Lung (tissue), 12 donors: Measurements from ENCODE around the gene COL8A1. TPM values are rescaled to one million over a fixed set of nuclear protein-coding genes. Genes with fewer than 3 reads are reported as not detected.
A peak's percentile ranks its signal among the peaks of the same experiment; 100 is the strongest.

Source experiments
- ATAC-seq: fragments of 200-7000 bp; cut with Tn5 transposase; one replicate; pipeline ENCODE4 v1.9.1; 2020; ENCODE audit warnings: moderate number of reproducible peaks; ENCODE audit not compliant: insufficient read depth, low FRiP score
- DNase-seq, 3 donors: peaks; one replicate each; pipeline ENCODE4 v3.0.0-alpha.2; 2013 to 2017
- H3K27ac ChIP-seq, 2 donors: one replicate each; pipeline ENCODE4 v1.5.1; 2013; ENCODE audit warnings: mild to moderate bottlenecking in 2 of 2, moderate library complexity in 2 of 2, control low read depth in 1 of 2, inconsistent platforms in 1 of 2, low read depth in 1 of 2, low read length in 1 of 2
- H3K27me3 ChIP-seq, 3 donors: one replicate each; pipeline ENCODE4 v1.5.1; 2013; ENCODE audit warnings: low read length in 2 of 3; ENCODE audit not compliant: control insufficient read depth in 3 of 3, insufficient read depth in 3 of 3
- H3K36me3 ChIP-seq, 4 donors: one replicate each; pipeline ENCODE4 v1.5.1; 2013; ENCODE audit warnings: low read length in 4 of 4, mild to moderate bottlenecking in 1 of 4, moderate library complexity in 1 of 4; ENCODE audit not compliant: control insufficient read depth in 4 of 4, insufficient read depth in 4 of 4
- H3K4me1 ChIP-seq, 5 donors: one replicate each; pipeline ENCODE4 v1.5.1; 2013; ENCODE audit warnings: low read length in 5 of 5, mild to moderate bottlenecking in 2 of 5, moderate library complexity in 1 of 5; ENCODE audit not compliant: control insufficient read depth in 5 of 5, insufficient read depth in 5 of 5
- H3K4me3 ChIP-seq: one replicate; pipeline ENCODE4 v1.5.1; 2013; ENCODE audit warnings: mild to moderate bottlenecking, control low read depth, moderate library complexity
- H3K9ac ChIP-seq, 2 donors: one replicate each; pipeline ENCODE4 v1.5.1; 2013; ENCODE audit warnings: low read length in 2 of 2, control low read depth in 1 of 2; ENCODE audit not compliant: insufficient read depth in 1 of 2
- H3K9me3 ChIP-seq, 4 donors: one replicate each; pipeline ENCODE4 v1.5.1; 2013; ENCODE audit warnings: low read length in 3 of 4, mild to moderate bottlenecking in 1 of 4, moderate library complexity in 1 of 4; ENCODE audit not compliant: control insufficient read depth in 4 of 4, insufficient read depth in 3 of 4
- WGBS, 2 donors: extraction: QIAGEN DNeasy Blood & Tissue Kit; methylation state at CpG; one replicate each; pipeline ENCODE4 v1.1.7; 2013; 5-methylcytosine and 5-hydroxymethylcytosine counted together
- polyA plus RNA-seq, 2 donors: library from polyadenylated mRNA; stranded (reverse); fragments of 200-250 nt; gene quantifications; one replicate each; pipeline ENCODE4 v1.2.1, GENCODE V29; 2013
- total RNA-seq, 2 donors: library from RNA; depleted of rRNA in 1 of 2; stranded (reverse); fragments of >200 nt in 1 of 2; gene quantifications; one replicate each; pipeline ENCODE4 v1.2.1, GENCODE V29; 2014 to 2021
- TF ChIP-seq, protein P1 (sequence below): IDR thresholded peaks from 2 replicates; pipeline ENCODE4 v1.5.1; 2012; ENCODE audit warnings: mild to moderate bottlenecking; ENCODE audit errors: control extremely low read depth, extremely low read depth
- donor health status: control.
- donor health status: control.
- donor health status: Bipolar disorder and iron deficiency.
- donor health status: healthy.
- donor health status: DM: yes; HTN: yes; CAD: no.

Gene COL8A1
- total and polyA plus RNA-seq, 4 donors, result 19.5 to 84.6 (median 57.1) TPM

DNA sequence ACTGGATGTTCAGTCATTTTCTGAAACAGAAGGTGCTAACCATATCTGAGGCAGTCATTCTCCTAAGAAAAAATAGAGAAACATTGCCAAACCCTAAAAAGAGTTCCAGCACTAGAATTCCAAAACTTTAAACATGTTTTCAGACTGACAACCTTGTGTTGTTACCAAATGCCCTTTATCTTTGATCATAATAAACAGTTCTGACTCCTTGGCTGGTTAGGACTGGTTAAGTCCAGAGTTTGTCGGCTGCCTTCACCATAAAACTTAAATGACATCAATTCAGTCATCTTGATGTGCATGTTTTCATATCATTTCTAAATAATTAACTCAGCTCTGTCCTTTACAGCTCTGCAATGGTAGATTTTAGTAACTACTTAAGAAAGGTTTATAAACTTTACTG, 68.0 kb downstream of the COL8A1 start:
- ATAC-seq, result no peak

DNA sequence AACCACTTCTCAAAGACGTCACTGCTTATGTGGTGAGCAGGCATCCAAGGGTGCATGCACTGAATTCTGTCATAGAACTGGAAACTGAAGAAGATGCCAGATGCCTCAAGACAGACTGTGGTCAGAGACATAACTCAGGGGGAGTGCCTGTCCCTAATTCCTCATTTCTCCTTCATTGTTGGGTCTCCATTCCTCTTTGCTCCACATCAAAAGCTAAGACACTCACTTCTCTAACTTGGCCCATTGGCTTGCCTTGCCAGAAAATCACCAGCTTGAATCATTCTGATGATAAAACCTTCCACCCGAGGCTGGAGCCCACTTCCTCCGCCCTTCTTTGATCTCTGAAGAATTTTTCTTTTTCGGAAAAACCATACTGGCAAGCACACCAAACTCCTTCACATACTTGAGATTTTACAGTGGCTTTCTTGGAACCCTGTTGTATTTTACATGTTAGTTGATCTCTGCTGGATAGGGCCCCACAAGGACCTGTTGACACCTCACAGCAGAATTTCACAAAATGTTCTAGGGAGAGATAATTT, 69.9 kb downstream of the COL8A1 start:
- Histone ChIP-seq H3K4me3 (no peak overlapping the region), H3K9ac (no peak overlapping the region), H3K36me3 (no peaks in the 10 kb centered on the region), H3K4me1 (peaks cover 0 to 4% (median 0%) of the 10 kb centered on the region in 5 donors), H3K9me3 (no peaks in the 10 kb centered on the region), H3K27me3 (no peaks in the 10 kb centered on the region), H3K27ac (no peak overlapping the region)
- ATAC-seq (peak; percentile 19), DNase-seq (no peak)
- TF ChIP-seq, protein P1, sequence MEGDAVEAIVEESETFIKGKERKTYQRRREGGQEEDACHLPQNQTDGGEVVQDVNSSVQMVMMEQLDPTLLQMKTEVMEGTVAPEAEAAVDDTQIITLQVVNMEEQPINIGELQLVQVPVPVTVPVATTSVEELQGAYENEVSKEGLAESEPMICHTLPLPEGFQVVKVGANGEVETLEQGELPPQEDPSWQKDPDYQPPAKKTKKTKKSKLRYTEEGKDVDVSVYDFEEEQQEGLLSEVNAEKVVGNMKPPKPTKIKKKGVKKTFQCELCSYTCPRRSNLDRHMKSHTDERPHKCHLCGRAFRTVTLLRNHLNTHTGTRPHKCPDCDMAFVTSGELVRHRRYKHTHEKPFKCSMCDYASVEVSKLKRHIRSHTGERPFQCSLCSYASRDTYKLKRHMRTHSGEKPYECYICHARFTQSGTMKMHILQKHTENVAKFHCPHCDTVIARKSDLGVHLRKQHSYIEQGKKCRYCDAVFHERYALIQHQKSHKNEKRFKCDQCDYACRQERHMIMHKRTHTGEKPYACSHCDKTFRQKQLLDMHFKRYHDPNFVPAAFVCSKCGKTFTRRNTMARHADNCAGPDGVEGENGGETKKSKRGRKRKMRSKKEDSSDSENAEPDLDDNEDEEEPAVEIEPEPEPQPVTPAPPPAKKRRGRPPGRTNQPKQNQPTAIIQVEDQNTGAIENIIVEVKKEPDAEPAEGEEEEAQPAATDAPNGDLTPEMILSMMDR, result no peak
- WGBS, 2 donors, result 61 to 80% methylated on average over 4 of the region's 4 CpGs

More for the DNA sequence above, 68.0 kb downstream of the COL8A1 start:
- H3K4me3 ChIP-seq, result no peak overlapping the region
- TF ChIP-seq, protein P1, result no peak
- DNase-seq, result no peak
- no peaks in the 10 kb centered on the region for H3K27me3 ChIP-seq
- no peak overlapping the region for H3K27ac ChIP-seq
- no peaks in the 10 kb centered on the region for H3K36me3 ChIP-seq
- no peaks in the 10 kb centered on the region for H3K9me3 ChIP-seq
- WGBS, 2 donors, result 57 to 82% methylated on average over 1 of the region's 1 CpG
- H3K9ac ChIP-seq, result no peak overlapping the region
- H3K4me1 ChIP-seq, result peaks cover 0 to 6% (median 0%) of the 10 kb centered on the region in 5 donors

GRCh38 chr3:99709686-99710085, 71.3 kb downstream of the COL8A1 start:
- Histone ChIP-seq H3K9me3 (no peaks in the 10 kb centered on the region), H3K4me3 (no peak overlapping the region), H3K36me3 (no peaks in the 10 kb centered on the region), H3K27me3 (no peaks in the 10 kb centered on the region), H3K27ac (no peak overlapping the region), H3K4me1 (no peaks in the 10 kb centered on the region), H3K9ac (no peak overlapping the region)
- 87 to 90% methylated on average over 1 of the region's 1 CpG for WGBS, 2 donors
- DNase-seq (no peak), ATAC-seq (no peak)
- TF ChIP-seq, protein P1, result no peak

GRCh38 chr3:99710094-99710493, 71.7 kb downstream of the COL8A1 start:
- Histone ChIP-seq H3K27ac (no peak overlapping the region), H3K9ac (no peak overlapping the region), H3K4me3 (no peak overlapping the region), H3K9me3 (no peaks in the 10 kb centered on the region), H3K27me3 (no peaks in the 10 kb centered on the region), H3K4me1 (no peaks in the 10 kb centered on the region), H3K36me3 (no peaks in the 10 kb centered on the region)
- TF ChIP-seq, protein P1, result no peak
- WGBS, 2 donors, result 91 to 96% methylated on average over 3 of the region's 3 CpGs
- no peak for DNase-seq
- no peak for ATAC-seq
